SU-DHL-6 (cell line): ENCODE measurements around the gene TMEM52.

Experiments
- H2AFZ ChIP-seq: fragments of 200-600 bp; sonication (generic); 2 replicates; pipeline ENCODE4 v1.6.1; 2014; ENCODE audit warnings: low read depth, mild to moderate bottlenecking, moderate library complexity, mixed read lengths, antibody characterized with exemption, low read length; ENCODE audit not compliant: severe bottlenecking
- H3F3A ChIP-seq: fragments of 200-600 bp; shearing (Covaris generic); 2 replicates; pipeline ENCODE4 v1.6.0; 2016; ENCODE audit warnings: antibody characterized with exemption, mild to moderate bottlenecking; ENCODE audit not compliant: insufficient read depth
- H3K27ac ChIP-seq: fragments of 200-600 bp; sonication (generic); 2 replicates; pipeline ENCODE4 v1.5.1; 2016; ENCODE audit warnings: low read depth, mild to moderate bottlenecking, low read length, moderate library complexity, mixed read lengths
- H3K27me3 ChIP-seq: fragments of 200-600 bp; sonication (generic), shearing (Covaris generic); 2 replicates; pipeline ENCODE4 v1.6.0; 2014; ENCODE audit warnings: mild to moderate bottlenecking, low read length
- H3K36me3 ChIP-seq: fragments of 200-600 bp; sonication (generic); 2 replicates; pipeline ENCODE4 v1.6.1; 2014; ENCODE audit warnings: mild to moderate bottlenecking, low read length, mixed read lengths
- H3K4me2 ChIP-seq: fragments of 300-600, 200-600 bp; shearing (Covaris generic), sonication (generic); 2 replicates; pipeline ENCODE4 v1.6.0; 2014; ENCODE audit warnings: low read length, low read depth, mild to moderate bottlenecking; ENCODE audit not compliant: poor library complexity, severe bottlenecking
- H3K4me3 ChIP-seq: fragments of 200-600 bp; sonication (generic); 2 replicates; pipeline ENCODE4 v1.5.1; 2014; ENCODE audit warnings: antibody characterized with exemption, low read length, mild to moderate bottlenecking, mixed read lengths; ENCODE audit not compliant: insufficient read depth, poor library complexity, severe bottlenecking
- H3K79me2 ChIP-seq: fragments of 200-600 bp; sonication (generic); 2 replicates; pipeline ENCODE4 v1.6.1; 2014; ENCODE audit warnings: mild to moderate bottlenecking, low read length, moderate library complexity; ENCODE audit not compliant: insufficient read depth
- H3K9ac ChIP-seq: fragments of 200-600 bp; sonication (generic); 2 replicates; pipeline ENCODE4 v1.7.0; 2014; ENCODE audit warnings: mild to moderate bottlenecking, low read length
- H3K9me2 ChIP-seq: fragments of 200-600 bp; sonication (generic); replicated peaks from 2 replicates; pipeline ENCODE4 v1.6.1; 2014; ENCODE audit warnings: low read length; ENCODE audit not compliant: insufficient read depth
- H3K9me3 ChIP-seq: fragments of 200-600 bp; sonication (generic); 2 replicates; pipeline ENCODE4 v1.6.1; 2014; ENCODE audit warnings: low read length, mixed read lengths; ENCODE audit not compliant: insufficient read depth
- H4K20me1 ChIP-seq: fragments of 200-600 bp; sonication (generic); 2 replicates; pipeline ENCODE4 v1.6.1; 2014; ENCODE audit warnings: low read depth, mild to moderate bottlenecking, antibody characterized with exemption, low read length, moderate library complexity, mixed read lengths
- CTCF ChIP-seq: fragments of 200-600 bp; sonication (generic); IDR thresholded peaks from one replicate; pipeline ENCODE4 v1.5.1; 2017; ENCODE audit warnings: antibody characterized with exemption, mild to moderate bottlenecking, low read length, moderate library complexity; ENCODE audit not compliant: insufficient read depth, poor library complexity, severe bottlenecking
- EZH2phosphoT487 ChIP-seq: fragments of 200-600 bp; sonication (generic), shearing (Covaris generic); conservative IDR thresholded peaks from 2 replicates; pipeline ENCODE4 v1.6.1; 2018; ENCODE audit warnings: mild to moderate bottlenecking, antibody characterized with exemption, low read length, moderate library complexity, mixed read lengths

The TMEM52 gene

GRCh38 chr1:1929102-1929638 lies 10.1 kb upstream of the TMEM52 start:
- Histone ChIP-seq H4K20me1 (no peaks in the 10 kb centered on the region), H3K27me3 (no peaks in the 10 kb centered on the region), H3F3A (no peaks in the 10 kb centered on the region), H3K9me2 (no peaks in the 10 kb centered on the region), H3K27ac (no peak overlapping the region), H3K9me3 (peaks cover 4% of the 10 kb centered on the region; the same call in 1 of the 2 replicates), H3K4me2 (no peak overlapping the region), H2AFZ (no peak overlapping the region), H3K4me3 (no peak overlapping the region), H3K9ac (no peak overlapping the region), H3K79me2 (no peaks in the 10 kb centered on the region), H3K36me3 (no peaks in the 10 kb centered on the region)
- TF ChIP-seq CTCF (no peak), EZH2phosphoT487 (no peak)

- H3K9me2 ChIP-seq, result no peaks in the 10 kb centered on the region
- H2AFZ ChIP-seq, result no peak overlapping the region
- no peak overlapping the region for H3K4me2 ChIP-seq
- H3K9me3 ChIP-seq, result no peaks in the 10 kb centered on the region
- no peak for TF ChIP-seq CTCF
- TF ChIP-seq EZH2phosphoT487, result no peak
- H4K20me1 ChIP-seq, result no peaks in the 10 kb centered on the region
- H3F3A ChIP-seq, result no peaks in the 10 kb centered on the region
- H3K27ac ChIP-seq, result no peak overlapping the region
- no peak overlapping the region for H3K9ac ChIP-seq
- no peak overlapping the region for H3K4me3 ChIP-seq
- no peaks in the 10 kb centered on the region for H3K36me3 ChIP-seq
- H3K79me2 ChIP-seq, result no peaks in the 10 kb centered on the region
- no peaks in the 10 kb centered on the region for H3K27me3 ChIP-seq
These were observed 9.4 kb upstream of the TMEM52 start for GRCh38 chr1:1928231-1929101.

- H3K4me3 ChIP-seq, result no peak overlapping the region
- no peaks in the 10 kb centered on the region for H3K9me3 ChIP-seq
- H2AFZ ChIP-seq, result no peak overlapping the region
- H3K27ac ChIP-seq, result no peak overlapping the region
- H3K36me3 ChIP-seq, result no peaks in the 10 kb centered on the region
- no peaks in the 10 kb centered on the region for H3K79me2 ChIP-seq
- no peak overlapping the region for H3K4me2 ChIP-seq
- H3F3A ChIP-seq, result no peaks in the 10 kb centered on the region
- no peaks in the 10 kb centered on the region for H4K20me1 ChIP-seq
- TF ChIP-seq CTCF (no peak), EZH2phosphoT487 (no peak)
- H3K9ac ChIP-seq, result no peak overlapping the region
- H3K27me3 ChIP-seq, result no peaks in the 10 kb centered on the region
- no peaks in the 10 kb centered on the region for H3K9me2 ChIP-seq
These were observed 8.7 kb upstream of the TMEM52 start for GRCh38 chr1:1927751-1928150.
